IPS-20b (cell line): ENCODE measurements around the gene SIGLEC5.
"Not testable (repeated sequence)": the region's sequence is repeated elsewhere in the genome, so short reads cannot be mapped to it uniquely, and the experiment has no call there.

Experiments
- H3K27ac ChIP-seq: one replicate; pipeline ENCODE4 v1.5.1; 2013; ENCODE audit warnings: low read length
- H3K27me3 ChIP-seq: 2 replicates; pipeline ENCODE4 v1.6.1; 2013; ENCODE audit warnings: mild to moderate bottlenecking, low read length, inconsistent platforms; ENCODE audit not compliant: insufficient read depth
- H3K36me3 ChIP-seq: 2 replicates; pipeline ENCODE4 v1.6.1; 2013; ENCODE audit warnings: low read depth, mild to moderate bottlenecking, inconsistent platforms, low read length, moderate library complexity; ENCODE audit not compliant: insufficient read depth
- H3K4me1 ChIP-seq: 2 replicates; pipeline ENCODE4 v1.6.1; 2013; ENCODE audit warnings: mild to moderate bottlenecking, control low read depth, inconsistent platforms, low read length, moderate library complexity; ENCODE audit not compliant: insufficient read depth
- H3K4me3 ChIP-seq: 2 replicates; pipeline ENCODE4 v1.5.1; 2013; ENCODE audit warnings: mild to moderate bottlenecking, low read length, inconsistent platforms
- H3K9ac ChIP-seq: 2 replicates; pipeline ENCODE4 v1.6.1; 2013; ENCODE audit warnings: low read depth, mild to moderate bottlenecking, inconsistent platforms, low read length, moderate library complexity
- H3K9me3 ChIP-seq: 2 replicates; pipeline ENCODE4 v1.6.1; 2013; ENCODE audit warnings: mild to moderate bottlenecking, low read depth, low read length, inconsistent platforms; ENCODE audit not compliant: insufficient read depth

SIGLEC5 gene

DNA sequence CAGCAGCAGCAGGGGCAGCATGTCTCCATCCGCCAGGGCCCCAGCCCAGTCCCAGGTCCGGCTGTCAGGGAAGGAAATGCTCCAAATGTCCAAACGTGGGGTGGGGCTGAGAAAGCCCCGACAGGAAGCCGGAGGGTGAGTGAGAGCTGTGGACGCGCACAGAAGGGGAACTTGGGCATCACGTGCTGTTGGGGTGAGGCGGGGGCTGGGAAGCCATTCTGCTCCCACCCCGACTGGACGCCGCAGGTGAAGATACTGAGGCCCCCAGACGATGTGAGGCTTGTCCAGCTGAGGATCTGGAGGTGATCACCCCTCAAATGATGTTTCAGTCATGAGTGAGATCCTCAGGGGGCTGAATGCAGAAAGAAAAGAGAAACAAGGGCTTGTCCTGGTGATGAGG is at the start of gene SIGLEC5:
Gene SIGLEC5 (minus strand): TSS at position 87 of the 400 bp plus-strand sequence. CDS start 66 bp downstream, at position 21.
- H3K27me3 ChIP-seq, H3K9ac ChIP-seq, H3K27ac ChIP-seq, H3K4me3 ChIP-seq, H3K4me1 ChIP-seq, H3K36me3 ChIP-seq: not testable (repeated sequence)
- peaks cover 65% of the 10 kb centered on the region; the same call in 1 of the 2 replicates for H3K9me3 ChIP-seq

- H3K4me1 ChIP-seq, result no peaks in the 10 kb centered on the region
- H3K27ac ChIP-seq, result no peak overlapping the region
- H3K27me3 ChIP-seq, result no peaks in the 10 kb centered on the region
- no peak overlapping the region for H3K9ac ChIP-seq
- H3K36me3 ChIP-seq, result no peaks in the 10 kb centered on the region
- no peaks in the 10 kb centered on the region; the same call in 1 of the 2 replicates for H3K9me3 ChIP-seq
- H3K4me3 ChIP-seq, result no peak overlapping the region
Observed at GRCh38 chr19:51676566-51677083, 46.4 kb upstream of the SIGLEC5 start.

GRCh38 chr19:51675911-51676565 is 45.8 kb upstream of the SIGLEC5 start:
- not testable (repeated sequence) for H3K4me1 ChIP-seq, H3K9me3 ChIP-seq, H3K9ac ChIP-seq, H3K4me3 ChIP-seq, H3K36me3 ChIP-seq, H3K27me3 ChIP-seq, H3K27ac ChIP-seq

DNA sequence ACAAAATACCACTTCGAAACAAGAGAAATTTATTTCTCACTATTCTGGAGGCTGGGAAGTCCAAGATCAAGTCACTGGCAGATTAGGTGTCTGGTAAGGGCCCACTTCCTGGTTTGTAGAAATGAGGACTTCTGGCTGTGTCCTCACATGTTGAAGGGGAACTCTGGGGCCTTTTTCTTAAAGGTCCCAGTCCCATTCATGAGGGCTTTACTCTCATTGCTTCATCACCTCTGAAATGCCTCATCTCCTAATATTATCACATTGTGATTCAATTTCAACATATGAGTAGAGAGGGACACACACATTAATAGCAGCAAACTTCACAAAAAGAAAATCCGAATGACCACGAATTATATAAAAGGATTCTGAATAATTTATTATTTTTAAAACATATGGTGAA is 38.0 kb upstream of the SIGLEC5 start:
- no peaks in the 10 kb centered on the region for H3K4me1 ChIP-seq
- H3K9me3 ChIP-seq, result no peaks in the 10 kb centered on the region; the same call in 1 of the 2 replicates
- no peaks in the 10 kb centered on the region for H3K36me3 ChIP-seq
- no peaks in the 10 kb centered on the region for H3K27me3 ChIP-seq
- H3K27ac ChIP-seq, result no peak overlapping the region
- no peak overlapping the region for H3K9ac ChIP-seq
- H3K4me3 ChIP-seq, result no peak overlapping the region

DNA sequence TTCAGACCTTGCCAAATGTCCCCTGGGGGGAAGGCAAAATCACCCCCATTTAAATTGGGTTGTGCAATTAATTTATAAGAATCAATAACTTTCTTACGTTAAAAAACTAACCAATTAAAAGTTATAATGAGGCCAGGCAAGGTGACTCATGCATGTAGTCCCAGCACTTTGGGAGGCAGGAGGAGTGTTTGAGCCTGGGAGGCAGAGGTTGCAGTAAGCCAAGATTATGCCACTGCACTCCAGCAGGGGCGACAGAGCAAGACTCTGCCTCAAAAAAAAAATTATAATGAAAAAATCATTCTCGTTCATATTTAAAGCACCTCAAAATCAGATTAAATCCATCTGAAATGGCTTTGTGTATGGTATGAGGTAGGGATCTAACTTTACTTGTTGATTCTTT is 34.8 kb upstream of the SIGLEC5 start:
- Histone ChIP-seq H3K4me1 (no peaks in the 10 kb centered on the region), H3K27ac (no peak overlapping the region), H3K27me3 (no peaks in the 10 kb centered on the region), H3K4me3 (no peak overlapping the region), H3K9ac (no peak overlapping the region), H3K9me3 (no peaks in the 10 kb centered on the region; the same call in 1 of the 2 replicates), H3K36me3 (no peaks in the 10 kb centered on the region)

DNA sequence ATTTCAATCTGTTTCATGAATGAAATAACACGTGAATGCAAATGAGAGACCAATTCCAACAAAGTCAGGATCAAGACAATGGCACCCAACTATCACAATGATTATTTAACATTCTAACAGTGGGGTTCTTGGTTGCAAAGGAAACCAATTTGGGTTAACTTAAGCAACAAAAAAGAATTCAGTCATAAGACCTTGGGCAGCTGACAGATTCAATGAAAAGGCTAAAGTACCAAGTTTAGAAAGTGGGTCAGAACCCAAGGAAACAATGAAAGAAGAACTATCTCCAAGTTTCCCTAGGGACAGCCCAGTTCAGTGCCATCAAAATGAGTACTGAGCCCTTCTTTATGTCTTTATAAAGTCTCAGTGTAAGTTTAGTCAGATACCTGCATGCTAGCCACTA is 33.9 kb upstream of the SIGLEC5 start:
- Histone ChIP-seq H3K4me3 (no peak overlapping the region), H3K9ac (no peak overlapping the region), H3K27me3 (no peaks in the 10 kb centered on the region), H3K9me3 (no peaks in the 10 kb centered on the region; the same call in 1 of the 2 replicates), H3K4me1 (no peaks in the 10 kb centered on the region), H3K27ac (no peak overlapping the region), H3K36me3 (no peaks in the 10 kb centered on the region)

DNA sequence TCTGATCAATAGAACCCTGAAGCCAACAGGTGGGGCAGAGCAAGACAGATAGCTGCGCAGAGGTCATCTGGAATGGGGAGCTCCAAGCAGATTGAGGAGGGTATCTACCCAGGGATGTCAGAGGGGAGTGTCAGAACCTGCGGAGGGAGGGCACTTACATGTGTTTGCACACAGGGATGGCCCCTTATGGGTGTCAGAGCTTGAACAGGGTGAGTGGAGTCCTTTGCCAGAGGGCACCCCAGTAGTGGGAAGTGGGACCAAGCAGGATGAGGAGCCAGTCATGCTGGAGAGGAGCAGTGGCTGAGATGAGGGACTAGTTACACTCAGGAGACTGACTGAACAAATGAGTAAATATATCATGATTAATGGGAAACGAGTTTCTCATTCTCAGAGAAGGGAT is 33.4 kb upstream of the SIGLEC5 start:
- Histone ChIP-seq H3K27me3 (no peaks in the 10 kb centered on the region), H3K4me1 (no peaks in the 10 kb centered on the region), H3K36me3 (no peaks in the 10 kb centered on the region), H3K27ac (no peak overlapping the region), H3K9me3 (no peaks in the 10 kb centered on the region; the same call in 1 of the 2 replicates), H3K9ac (no peak overlapping the region), H3K4me3 (no peak overlapping the region)

- no peaks in the 10 kb centered on the region; the same call in 1 of the 2 replicates for H3K9me3 ChIP-seq
Observed at GRCh38 chr19:51660975-51661600, 30.9 kb upstream of the SIGLEC5 start.

DNA sequence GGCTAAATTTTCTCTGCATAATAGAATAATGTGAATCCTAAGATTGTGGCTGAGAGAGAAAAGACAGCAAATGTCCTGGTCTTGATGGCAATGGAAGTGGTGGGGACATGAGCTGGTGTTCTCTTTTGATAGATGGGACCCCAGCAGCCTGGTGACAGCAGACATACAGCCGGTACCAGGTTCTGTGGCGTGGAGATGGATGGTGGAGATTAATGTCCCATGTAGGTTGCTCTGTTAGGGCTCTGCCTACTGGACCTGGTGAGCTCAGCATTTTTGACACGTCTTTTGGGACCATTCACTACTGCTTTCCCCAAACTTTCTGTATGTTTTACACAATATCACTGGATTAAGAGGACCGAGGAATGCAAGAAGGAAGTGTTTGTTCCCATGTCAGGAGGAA is 24.6 kb upstream of the SIGLEC5 start:
- H3K9ac ChIP-seq, result no peak overlapping the region
- H3K27me3 ChIP-seq, result no peaks in the 10 kb centered on the region
- H3K4me3 ChIP-seq, result no peak overlapping the region
- H3K36me3 ChIP-seq, result no peaks in the 10 kb centered on the region
- no peaks in the 10 kb centered on the region for H3K4me1 ChIP-seq
- H3K27ac ChIP-seq, result no peak overlapping the region
- peaks cover 45% of the 10 kb centered on the region for H3K9me3 ChIP-seq

More at GRCh38 chr19:51660975-51661600, 30.9 kb upstream of the SIGLEC5 start:
- Histone ChIP-seq H3K27me3 (no peaks in the 10 kb centered on the region), H3K9ac (no peak overlapping the region), H3K4me3 (no peak overlapping the region), H3K36me3 (no peaks in the 10 kb centered on the region), H3K4me1 (no peaks in the 10 kb centered on the region), H3K27ac (no peak overlapping the region)

- Histone ChIP-seq H3K27me3 (no peaks in the 10 kb centered on the region), H3K27ac (no peak overlapping the region), H3K9ac (no peak overlapping the region), H3K36me3 (no peaks in the 10 kb centered on the region), H3K4me1 (no peaks in the 10 kb centered on the region), H3K9me3 (peaks cover 54% of the 10 kb centered on the region), H3K4me3 (no peak overlapping the region)
Observed at GRCh38 chr19:51653162-51653561, 23.0 kb upstream of the SIGLEC5 start.

GRCh38 chr19:51652266-51652665 is 22.1 kb upstream of the SIGLEC5 start:
- no peaks in the 10 kb centered on the region for H3K27me3 ChIP-seq
- H3K4me1 ChIP-seq, result no peaks in the 10 kb centered on the region
- no peaks in the 10 kb centered on the region for H3K36me3 ChIP-seq
- H3K9ac ChIP-seq, result no peak overlapping the region
- no peak overlapping the region for H3K4me3 ChIP-seq
- no peak overlapping the region for H3K27ac ChIP-seq
- H3K9me3 ChIP-seq, result peaks cover 56% of the 10 kb centered on the region

DNA sequence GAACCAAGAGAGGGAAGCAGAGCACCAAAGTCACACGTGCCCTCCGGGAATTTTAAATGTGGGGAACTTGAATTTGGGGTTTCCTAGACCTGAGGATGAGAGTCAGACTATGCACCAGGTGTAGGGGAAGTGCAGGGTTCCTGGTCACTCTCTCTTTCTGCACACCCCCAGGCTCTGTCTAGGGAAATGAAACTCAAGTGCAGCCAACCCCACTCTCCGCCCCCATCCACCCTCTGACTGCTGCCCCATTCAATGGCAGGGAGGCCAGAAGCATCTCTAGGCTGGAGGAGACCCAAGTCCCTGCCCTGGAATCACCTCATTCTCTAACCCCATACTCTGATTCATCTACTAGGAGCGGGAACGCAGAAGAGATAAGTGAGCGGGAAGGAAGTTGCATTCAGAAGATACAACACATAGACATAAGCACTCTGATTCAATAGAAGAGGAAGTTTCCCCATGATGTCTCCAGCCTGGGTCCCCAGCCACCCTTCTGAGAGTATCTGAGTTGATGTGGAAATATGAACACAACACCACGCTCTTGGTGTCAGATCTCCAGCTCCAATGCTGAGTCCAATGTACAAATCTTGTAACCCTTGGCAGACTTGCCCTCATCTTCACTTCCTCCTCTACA is 21.1 kb upstream of the SIGLEC5 start:
- peaks cover 59% of the 10 kb centered on the region for H3K9me3 ChIP-seq
- no peaks in the 10 kb centered on the region for H3K27me3 ChIP-seq
- no peaks in the 10 kb centered on the region for H3K4me1 ChIP-seq
- no peak overlapping the region for H3K4me3 ChIP-seq
- no peak overlapping the region for H3K9ac ChIP-seq
- no peaks in the 10 kb centered on the region for H3K36me3 ChIP-seq
- H3K27ac ChIP-seq, result no peak overlapping the region
